Measurements from ENCODE around the gene DYNC1I1.

DYNC1I1 gene

GRCh38 chr7:95865716-95866371, 93.5 kb downstream of the DYNC1I1 start:
- no peak for DNase-seq

- DNase-seq, result no peak
Observed at GRCh38 chr7:95867309-95867708, 95.0 kb downstream of the DYNC1I1 start.

GRCh38 chr7:95871075-95871848, 98.9 kb downstream of the DYNC1I1 start:
- peak; percentile 14 for DNase-seq

GRCh38 chr7:95871896-95872295, 99.5 kb downstream of the DYNC1I1 start:
- DNase-seq, result no peak

- DNase-seq, result no peak
Observed at GRCh38 chr7:95874129-95874528, 101.8 kb downstream of the DYNC1I1 start.

GRCh38 chr7:95874541-95875265, 102.3 kb downstream of the DYNC1I1 start:
- DNase-seq, result no peak

GRCh38 chr7:95875519-95875918, 103.2 kb downstream of the DYNC1I1 start:
- DNase-seq, result no peak

GRCh38 chr7:95878677-95879076, 106.3 kb downstream of the DYNC1I1 start:
- DNase-seq, result no peak

- DNase-seq, result no peak
Observed at GRCh38 chr7:95881597-95881996, 109.2 kb downstream of the DYNC1I1 start.

GRCh38 chr7:95883217-95883616, 110.9 kb downstream of the DYNC1I1 start:
- DNase-seq, result no peak

GRCh38 chr7:95886501-95887090, 114.2 kb downstream of the DYNC1I1 start:
- no peak for DNase-seq

GRCh38 chr7:95893484-95893883, 121.1 kb downstream of the DYNC1I1 start:
- DNase-seq, result no peak

GRCh38 chr7:95897557-95898251, 125.3 kb downstream of the DYNC1I1 start:
- DNase-seq, result no peak

- no peak for DNase-seq
Observed at GRCh38 chr7:95899919-95900513, 127.7 kb downstream of the DYNC1I1 start.

- no peak for DNase-seq
Observed at GRCh38 chr7:95901006-95901405, 128.7 kb downstream of the DYNC1I1 start.

GRCh38 chr7:95904099-95904498, 131.7 kb downstream of the DYNC1I1 start:
- DNase-seq, result no peak

- DNase-seq, result no peak
Observed at GRCh38 chr7:95905167-95905566, 132.8 kb downstream of the DYNC1I1 start.

- DNase-seq, result no peak
Observed at GRCh38 chr7:95906851-95907250, 134.5 kb downstream of the DYNC1I1 start.

- DNase-seq, result no peak
Observed at GRCh38 chr7:95907337-95907736, 135.0 kb downstream of the DYNC1I1 start.

GRCh38 chr7:95908499-95908898, 136.1 kb downstream of the DYNC1I1 start:
- no peak for DNase-seq

GRCh38 chr7:95910341-95910740, 138.0 kb downstream of the DYNC1I1 start:
- no peak for DNase-seq

GRCh38 chr7:95915731-95916130, 143.4 kb downstream of the DYNC1I1 start:
- DNase-seq, result no peak

Measured in NCI-H2171 (cell line).